Fibroblast of the aortic adventitia (primary cell): Measurements from ENCODE around the gene IMPG2. TPM values are rescaled to one million over a fixed set of nuclear protein-coding genes. Genes with fewer than 3 reads are reported as not detected.
A peak's percentile ranks its signal among the peaks of the same experiment; 100 is the strongest.
"Not testable (repeated sequence)": the region's sequence is repeated elsewhere in the genome, so short reads cannot be mapped to it uniquely, and the experiment has no call there.

Experiments
- DNase-seq: peaks from one replicate; pipeline ENCODE4 v3.0.0-alpha.2; 2010; ENCODE audit warnings: low read depth
- H3K4me3 ChIP-seq: 2 replicates; pipeline ENCODE4 v1.5.1; 2011; ENCODE audit warnings: low read depth, mild to moderate bottlenecking, control low read depth, low read length, moderate library complexity
- CTCF ChIP-seq: IDR thresholded peaks from 2 replicates; pipeline ENCODE4 v1.5.1; 2011; ENCODE audit warnings: mild to moderate bottlenecking, low read length, control low read depth, inconsistent platforms; ENCODE audit not compliant: insufficient read depth
- total RNA-seq: library from RNA; depleted of rRNA; stranded (reverse); fragments of >200 nt; gene quantifications from 2 replicates; pipeline ENCODE4 v1.2.3, GENCODE V29; 2012; ENCODE audit warnings: low replicate concordance

Gene IMPG2
- total RNA-seq, 1 donor = 0.45 TPM

DNA sequence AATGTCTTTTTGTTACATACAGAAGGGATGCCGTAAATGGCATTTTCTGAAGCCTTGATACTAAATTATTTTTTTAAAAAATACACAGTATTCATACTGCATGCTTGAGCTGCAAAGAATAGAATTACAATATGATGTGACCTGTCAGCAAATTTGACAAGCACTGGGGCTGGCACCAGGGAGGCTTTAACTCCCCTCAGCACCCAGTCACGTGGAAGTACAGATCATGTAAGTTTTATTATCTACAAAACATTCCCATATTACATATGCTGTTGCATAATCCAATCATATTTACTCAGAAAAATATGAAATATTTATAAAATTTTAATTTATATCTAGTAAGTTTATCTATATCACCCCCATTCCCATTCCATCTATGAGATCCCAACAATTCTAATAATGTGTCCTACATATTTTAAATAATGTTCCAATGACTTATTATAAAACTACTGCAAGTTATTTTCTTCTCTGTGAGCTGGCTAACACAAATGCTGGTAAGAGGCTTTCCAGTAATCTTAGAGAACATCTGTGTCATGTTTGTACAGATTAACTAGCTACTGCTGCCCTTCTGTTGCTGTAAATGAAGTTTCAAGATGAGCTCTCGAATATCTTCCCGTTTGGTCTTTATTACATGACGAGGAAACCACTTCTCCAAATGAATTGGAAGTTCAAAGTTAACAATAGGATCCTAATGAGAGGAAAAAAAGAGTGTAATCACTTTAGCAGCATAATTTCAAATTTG is 5.2 kb upstream of the IMPG2 start:
- no peak for TF ChIP-seq CTCF
- no peak overlapping the region for H3K4me3 ChIP-seq
- no peak for DNase-seq

DNA sequence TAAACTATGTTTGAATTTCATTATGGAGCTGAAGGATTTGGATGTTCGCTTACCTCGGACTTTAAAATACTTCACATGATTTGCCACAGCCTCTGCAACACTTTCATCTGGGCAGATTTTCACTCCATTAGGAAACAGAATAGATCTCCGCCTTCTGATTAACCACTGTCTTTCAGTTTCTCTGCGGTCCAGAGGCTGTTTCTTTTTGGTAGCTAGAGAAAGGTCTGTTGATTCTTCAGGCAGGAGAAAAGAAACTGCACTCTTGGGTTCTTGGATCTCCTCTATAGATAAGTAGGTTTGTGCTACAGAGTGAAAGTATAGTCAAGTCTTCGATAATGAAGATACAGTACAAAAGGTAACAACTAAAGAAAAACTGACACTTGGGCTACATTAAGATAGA is 844 bp downstream of the IMPG2 start:
- no peak overlapping the region for H3K4me3 ChIP-seq
- TF ChIP-seq CTCF = no peak
- DNase-seq = no peak

DNA sequence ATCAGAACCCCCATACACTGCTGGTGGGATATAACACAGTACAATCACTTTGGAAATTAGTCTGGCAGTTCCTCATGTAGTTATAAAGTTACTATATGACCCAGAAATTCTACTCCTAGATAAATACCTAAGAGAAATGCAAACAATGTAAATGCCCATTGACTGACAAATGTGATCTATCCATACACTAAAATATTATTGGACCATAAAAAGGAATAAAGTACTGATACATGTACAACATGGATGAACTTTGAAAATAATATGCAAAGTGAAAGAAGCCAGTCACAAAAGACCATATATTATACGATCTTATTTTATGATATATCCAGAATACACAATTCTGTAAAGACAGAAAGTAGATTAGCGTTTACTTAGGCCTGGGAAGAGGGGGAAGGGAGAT is 7.8 kb downstream of the IMPG2 start:
- no peak for DNase-seq
- no peak for TF ChIP-seq CTCF
- H3K4me3 ChIP-seq = no peak overlapping the region

GRCh38 chr3:101311676-101312075 is 8.7 kb downstream of the IMPG2 start:
- no peak overlapping the region for H3K4me3 ChIP-seq
- TF ChIP-seq CTCF = no peak
- DNase-seq = peak; percentile 50

DNA sequence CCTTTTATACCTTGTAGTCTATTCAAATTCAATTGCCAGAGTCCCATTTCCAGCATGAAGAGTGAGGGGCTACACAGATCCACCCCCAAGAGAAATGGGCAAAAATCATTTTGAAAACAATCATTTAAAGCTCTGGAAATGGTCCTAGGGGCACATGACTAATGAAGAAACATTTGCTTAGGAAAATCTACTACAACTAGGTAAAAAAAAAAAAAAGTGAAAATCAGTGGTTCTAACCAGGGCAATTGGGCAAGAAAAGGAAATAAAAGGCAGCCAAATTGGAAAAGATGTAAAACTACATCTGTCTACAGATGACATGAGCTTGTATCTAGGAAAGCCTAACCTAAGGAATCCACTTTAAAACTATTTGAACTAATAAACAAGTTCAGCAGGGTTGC is 9.4 kb downstream of the IMPG2 start:
- no peak overlapping the region for H3K4me3 ChIP-seq
- no peak for TF ChIP-seq CTCF
- peak; percentile 55 for DNase-seq

DNA sequence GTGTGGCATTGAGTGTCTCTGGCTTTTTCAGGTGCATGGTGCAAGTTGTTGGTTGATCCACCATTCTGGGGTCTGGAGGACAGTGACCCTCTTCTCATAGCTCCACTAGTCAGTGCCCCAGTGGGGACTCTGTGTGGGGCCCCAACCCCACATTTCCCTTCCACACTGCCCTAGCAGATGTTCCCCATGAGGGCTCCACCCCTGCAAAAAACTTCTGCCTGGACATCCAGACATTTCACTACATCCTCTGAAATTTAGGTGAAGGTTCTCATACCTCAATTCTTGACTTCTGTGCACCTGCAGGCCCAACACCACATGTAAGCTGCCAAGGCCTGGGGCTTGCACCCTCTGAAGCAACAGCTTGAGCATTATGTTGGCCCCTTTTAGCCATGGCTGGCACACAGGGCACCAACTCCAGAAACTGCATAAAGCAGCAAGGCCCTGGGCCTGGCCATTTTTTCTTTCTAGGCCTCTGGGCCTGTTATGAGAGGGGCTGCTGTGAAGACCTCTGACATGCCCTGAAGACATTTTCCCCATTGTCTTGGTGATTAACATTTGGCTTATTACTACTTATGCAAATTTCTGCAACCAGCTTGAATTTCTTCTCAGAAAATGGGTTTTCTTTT is 12.1 kb downstream of the IMPG2 start:
- not testable (repeated sequence) for DNase-seq, H3K4me3 ChIP-seq

GRCh38 chr3:101303836-101304235 is 16.5 kb downstream of the IMPG2 start:
- no peak overlapping the region for H3K4me3 ChIP-seq

More at GRCh38 chr3:101303836-101304235, 16.5 kb downstream of the IMPG2 start:
- DNase-seq = no peak
- TF ChIP-seq CTCF = no peak
